OCI-LY3 (cell line): ENCODE data around the gene HOXC5.

ENCODE experiments used
- EZH2phosphoT487 ChIP-seq: fragments of 200-600 bp; shearing (Covaris generic); IDR thresholded peaks from 2 replicates; pipeline ENCODE4 v1.6.1; 2018; ENCODE audit warnings: antibody characterized with exemption, mixed run types, low read depth
- TF ChIP-seq, protein P1 (sequence below): fragments of 200-600, 300-600 bp; sonication (generic); IDR thresholded peaks from 2 replicates; pipeline ENCODE4 v1.5.1; 2014; ENCODE audit warnings: antibody characterized with exemption, low read length, low read depth

DNA sequence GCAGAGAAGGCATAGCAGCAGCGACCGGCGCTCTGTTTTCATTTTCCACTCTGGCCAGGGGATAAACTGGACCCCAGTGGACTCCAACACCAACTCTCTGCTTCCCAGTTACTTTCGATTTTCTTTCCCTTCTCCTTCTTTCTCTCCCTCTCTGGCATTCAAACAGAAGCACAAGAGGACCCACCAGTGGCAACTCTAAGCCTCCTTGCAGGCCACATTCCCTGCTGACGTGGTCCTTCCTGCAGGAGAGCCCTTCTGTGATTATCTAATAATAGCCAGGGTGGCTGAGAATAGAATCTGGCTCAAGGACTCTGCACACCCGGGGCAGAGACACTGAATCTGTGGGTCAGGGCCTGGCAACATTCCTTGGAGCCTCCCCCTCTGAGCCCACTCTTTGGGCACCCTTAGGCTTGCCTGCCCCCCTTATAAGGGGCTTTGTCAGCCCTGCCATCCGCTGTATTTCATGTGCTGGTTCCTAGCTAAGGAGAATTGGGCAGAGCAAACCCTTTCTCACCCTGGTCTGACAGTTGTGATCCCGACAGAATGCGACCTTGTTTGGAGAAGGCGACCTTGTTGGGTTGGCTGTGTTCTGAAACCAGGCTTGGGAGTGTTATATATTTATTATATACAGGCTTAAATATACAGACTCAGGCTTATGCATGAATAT, 12.8 kb upstream of the HOXC5 start:
- TF ChIP-seq, protein P1, sequence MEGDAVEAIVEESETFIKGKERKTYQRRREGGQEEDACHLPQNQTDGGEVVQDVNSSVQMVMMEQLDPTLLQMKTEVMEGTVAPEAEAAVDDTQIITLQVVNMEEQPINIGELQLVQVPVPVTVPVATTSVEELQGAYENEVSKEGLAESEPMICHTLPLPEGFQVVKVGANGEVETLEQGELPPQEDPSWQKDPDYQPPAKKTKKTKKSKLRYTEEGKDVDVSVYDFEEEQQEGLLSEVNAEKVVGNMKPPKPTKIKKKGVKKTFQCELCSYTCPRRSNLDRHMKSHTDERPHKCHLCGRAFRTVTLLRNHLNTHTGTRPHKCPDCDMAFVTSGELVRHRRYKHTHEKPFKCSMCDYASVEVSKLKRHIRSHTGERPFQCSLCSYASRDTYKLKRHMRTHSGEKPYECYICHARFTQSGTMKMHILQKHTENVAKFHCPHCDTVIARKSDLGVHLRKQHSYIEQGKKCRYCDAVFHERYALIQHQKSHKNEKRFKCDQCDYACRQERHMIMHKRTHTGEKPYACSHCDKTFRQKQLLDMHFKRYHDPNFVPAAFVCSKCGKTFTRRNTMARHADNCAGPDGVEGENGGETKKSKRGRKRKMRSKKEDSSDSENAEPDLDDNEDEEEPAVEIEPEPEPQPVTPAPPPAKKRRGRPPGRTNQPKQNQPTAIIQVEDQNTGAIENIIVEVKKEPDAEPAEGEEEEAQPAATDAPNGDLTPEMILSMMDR, result no peak
- no peak for TF ChIP-seq EZH2phosphoT487
